Testis (tissue), 2 donors: ENCODE results near the gene MBD3L4.
"Not testable (repeated sequence)": the region's sequence is repeated elsewhere in the genome, so short reads cannot be mapped to it uniquely, and the experiment has no call there.

Source experiments
- CTCF ChIP-seq, 3 experiments: fragments of 450-650 bp in 2 of 3; fragments of 200-600 bp in 1 of 3; sonication (generic) in 1 of 3; IDR thresholded peaks; one replicate each; pipeline ENCODE4 v1.5.1; 2016 to 2019; ENCODE audit warnings: antibody characterized with exemption in 3 of 3, mild to moderate bottlenecking in 2 of 3, moderate library complexity in 1 of 3
- POLR2A ChIP-seq: fragments of 450-650 bp; IDR thresholded peaks from one replicate; pipeline ENCODE4 v1.6.1; 2017; ENCODE audit warnings: antibody characterized with exemption, mild to moderate bottlenecking, moderate library complexity

GRCh38 chr19:7054635-7055368 is 14.8 kb upstream of the MBD3L4 start:
- not testable (repeated sequence) for TF ChIP-seq CTCF (IDR thresholded peaks at IDR 0.05); POLR2A
